Common myeloid progenitor, CD34-positive (primary cell): ENCODE data around the gene KRTAP10-6.
"Not testable (repeated sequence)": the region's sequence is repeated elsewhere in the genome, so short reads cannot be mapped to it uniquely, and the experiment has no call there.

ENCODE experiments used
- CTCF ChIA-PET: fragments of 350-600 bp; sonication (Branson Sonifier 250); formaldehyde crosslinking; loops from one replicate; lab custom pipeline; 2021; ENCODE audit warnings: antibody characterized with exemption; lab: Charles Lee
- POLR2A ChIA-PET: fragments of 350-600 bp; sonication (Branson Sonifier 250); formaldehyde crosslinking; loops from one replicate; lab custom pipeline; 2021; ENCODE audit warnings: antibody characterized with exemption; lab: Charles Lee
- DNase-seq, 3 donors: peaks; one replicate each; pipeline versions ENCODE4 v3.0.0 to v3.0.0-alpha.2; 2013
- H3K27ac ChIP-seq, 2 experiments: 1 replicate in 1 of 2; 2 replicates in 1 of 2; pipeline ENCODE4 v1.7.0; 2013; ENCODE audit warnings: inconsistent platforms in 2 of 2, low read length in 2 of 2, mild to moderate bottlenecking in 2 of 2, low read depth in 1 of 2, moderate library complexity in 1 of 2; ENCODE audit not compliant: severe bottlenecking in 2 of 2, insufficient read depth in 1 of 2, poor library complexity in 1 of 2
- H3K27me3 ChIP-seq, 5 experiments: replicated peaks in 2 of 5; 1 replicate in 3 of 5; 2 replicates in 2 of 5; pipeline versions ENCODE4 v1.6.1 to v1.7.0; 2013; ENCODE audit warnings: low read length in 4 of 5, mild to moderate bottlenecking in 2 of 5, moderate library complexity in 2 of 5, inconsistent platforms in 1 of 5; ENCODE audit not compliant: insufficient read depth in 5 of 5, control insufficient read depth in 4 of 5
- H3K36me3 ChIP-seq, 4 experiments: 1 replicate in 2 of 4; 2 replicates in 2 of 4; pipeline versions ENCODE4 v1.6.1 to v1.7.0; 2013; ENCODE audit warnings: low read length in 3 of 4, control low read depth in 1 of 4, mild to moderate bottlenecking in 1 of 4; ENCODE audit not compliant: control insufficient read depth in 4 of 4, insufficient read depth in 4 of 4
- H3K4me1 ChIP-seq, 4 experiments: 1 replicate in 3 of 4; 2 replicates in 1 of 4; pipeline versions ENCODE4 v1.6.1 to v1.7.1; 2013; ENCODE audit warnings: low read length in 3 of 4, mild to moderate bottlenecking in 3 of 4, control low read depth in 1 of 4, inconsistent platforms in 1 of 4, moderate library complexity in 1 of 4; ENCODE audit not compliant: control insufficient read depth in 4 of 4, insufficient read depth in 4 of 4; ENCODE audit errors: control extremely low read depth in 1 of 4
- H3K4me3 ChIP-seq, 7 experiments: 1 replicate in 4 of 7; 2 replicates in 3 of 7; pipeline versions ENCODE4 v1.5.1 to v1.7.0; 2013; ENCODE audit warnings: mild to moderate bottlenecking in 7 of 7, low read length in 6 of 7, moderate library complexity in 6 of 7, inconsistent platforms in 2 of 7, low read depth in 2 of 7, control low read depth in 1 of 7; ENCODE audit not compliant: insufficient read depth in 4 of 7, control insufficient read depth in 1 of 7; ENCODE audit errors: extremely low read depth in 1 of 7
- H3K9me3 ChIP-seq, 5 experiments: 1 replicate in 4 of 5; 2 replicates in 1 of 5; pipeline versions ENCODE4 v1.6.1 to v1.7.1; 2013; ENCODE audit warnings: low read length in 4 of 5, mild to moderate bottlenecking in 2 of 5, inconsistent platforms in 1 of 5, low read depth in 1 of 5, moderate library complexity in 1 of 5; ENCODE audit not compliant: control insufficient read depth in 4 of 5, insufficient read depth in 2 of 5; ENCODE audit errors: control extremely low read depth in 1 of 5
- WGBS: methylation state at CpG from one replicate; pipeline ENCODE4 v1.1.5; 2013; ENCODE audit not compliant: insufficient coverage; 5-methylcytosine and 5-hydroxymethylcytosine counted together

KRTAP10-6 gene

GRCh38 chr21:44578371-44579055 lies 13.8 kb downstream of the KRTAP10-6 start:
- Histone ChIP-seq H3K36me3 (no peaks in the 10 kb centered on the region), H3K27me3 (peaks cover 0 to 38% (median 0%) of the 10 kb centered on the region in 5 experiments), H3K27ac (no peak overlapping the region), H3K4me3 (no peak overlapping the region), H3K9me3 (peaks cover 2 to 29% (median 17%) of the 10 kb centered on the region in 5 experiments), H3K4me1 (no peaks in the 10 kb centered on the region)
- CTCF ChIA-PET = no interaction called here
- POLR2A ChIA-PET = no interaction called here
- WGBS = over 99% methylated on average over 15 of the region's 17 CpGs
- DNase-seq = no peak

- H3K36me3 ChIP-seq = no peaks in the 10 kb centered on the region
- H3K27me3 ChIP-seq = peaks cover 0 to 37% (median 0%) of the 10 kb centered on the region in 5 experiments
- no peak for DNase-seq
- ChIA-PET POLR2A (no interaction called here), CTCF (no interaction called here)
- H3K4me3 ChIP-seq = no peak overlapping the region
- H3K9me3 ChIP-seq = peaks cover 0 to 25% (median 12%) of the 10 kb centered on the region in 5 experiments
- WGBS = 86% methylated on average over 5 of the region's 10 CpGs
- H3K27ac ChIP-seq = no peak overlapping the region
- H3K4me1 ChIP-seq = no peaks in the 10 kb centered on the region
These were observed 16.3 kb downstream of the KRTAP10-6 start for GRCh38 chr21:44576025-44576420.

- Histone ChIP-seq H3K4me1 (no peaks in the 10 kb centered on the region), H3K36me3 (no peaks in the 10 kb centered on the region), H3K9me3 (peaks cover 0 to 24% (median 12%) of the 10 kb centered on the region in 5 experiments), H3K27me3 (peaks cover 0 to 37% (median 0%) of the 10 kb centered on the region in 5 experiments), H3K27ac (no peak overlapping the region), H3K4me3 (no peak overlapping the region)
- DNase-seq = no peak
- WGBS = 90% methylated on average over 18 of the region's 20 CpGs
- ChIA-PET CTCF (no interaction called here), POLR2A (no interaction called here)
These were observed 16.8 kb downstream of the KRTAP10-6 start for GRCh38 chr21:44575307-44576024.

GRCh38 chr21:44574457-44575306 lies 17.6 kb downstream of the KRTAP10-6 start:
- Histone ChIP-seq H3K27ac (no peak overlapping the region), H3K9me3 (peaks cover 0 to 26% (median 12%) of the 10 kb centered on the region in 5 experiments), H3K27me3 (peaks cover 0 to 33% (median 1%) of the 10 kb centered on the region in 5 experiments), H3K4me1 (no peaks in the 10 kb centered on the region), H3K4me3 (no peak overlapping the region), H3K36me3 (no peaks in the 10 kb centered on the region)
- no peak for DNase-seq
- CTCF ChIA-PET = no interaction called here
- POLR2A ChIA-PET = no interaction called here
- WGBS = 37% methylated on average over 18 of the region's 21 CpGs

GRCh38 chr21:44573630-44574456 lies 18.5 kb downstream of the KRTAP10-6 start, which contains the start of gene KRTAP10-4:
Gene KRTAP10-4 (plus strand): TSS chr21:44573729. CDS start chr21:44573759, 30 bp downstream.
- H3K4me3 ChIP-seq, DNase-seq, H3K4me1 ChIP-seq, POLR2A ChIA-PET, CTCF ChIA-PET, H3K36me3 ChIP-seq, H3K27ac ChIP-seq: not testable (repeated sequence)
- Histone ChIP-seq H3K27me3 (peaks cover 0 to 32% (median 3%) of the 10 kb centered on the region in 5 experiments), H3K9me3 (peaks cover 0 to 26% (median 12%) of the 10 kb centered on the region in 5 experiments)
- 82% methylated on average over 11 of the region's 25 CpGs for WGBS

- Histone ChIP-seq H3K4me1 (no peaks in the 10 kb centered on the region), H3K27me3 (peaks cover 0 to 32% (median 3%) of the 10 kb centered on the region in 5 experiments), H3K4me3 (no peak overlapping the region), H3K27ac (no peak overlapping the region), H3K9me3 (peaks cover 0 to 26% (median 12%) of the 10 kb centered on the region in 5 experiments), H3K36me3 (no peaks in the 10 kb centered on the region)
- WGBS = 93% methylated on average over 15 of the region's 15 CpGs
- POLR2A ChIA-PET = no interaction called here
- CTCF ChIA-PET = no interaction called here
- no peak for DNase-seq
These were observed 19.2 kb downstream of the KRTAP10-6 start for GRCh38 chr21:44572959-44573583.
